ENCODE results near the gene GATAD1. TPM values are rescaled to one million over a fixed set of nuclear protein-coding genes. Genes with fewer than 3 reads are reported as not detected.
A peak's percentile ranks its signal among the peaks of the same experiment; 100 is the strongest.

Gene GATAD1
- total and polyA plus RNA-seq, 2 of the 13 experiments (the other 11 are each of a cell fraction or from before 2014, with no cell fraction given) = 20.6 to 42.1 TPM

DNA sequence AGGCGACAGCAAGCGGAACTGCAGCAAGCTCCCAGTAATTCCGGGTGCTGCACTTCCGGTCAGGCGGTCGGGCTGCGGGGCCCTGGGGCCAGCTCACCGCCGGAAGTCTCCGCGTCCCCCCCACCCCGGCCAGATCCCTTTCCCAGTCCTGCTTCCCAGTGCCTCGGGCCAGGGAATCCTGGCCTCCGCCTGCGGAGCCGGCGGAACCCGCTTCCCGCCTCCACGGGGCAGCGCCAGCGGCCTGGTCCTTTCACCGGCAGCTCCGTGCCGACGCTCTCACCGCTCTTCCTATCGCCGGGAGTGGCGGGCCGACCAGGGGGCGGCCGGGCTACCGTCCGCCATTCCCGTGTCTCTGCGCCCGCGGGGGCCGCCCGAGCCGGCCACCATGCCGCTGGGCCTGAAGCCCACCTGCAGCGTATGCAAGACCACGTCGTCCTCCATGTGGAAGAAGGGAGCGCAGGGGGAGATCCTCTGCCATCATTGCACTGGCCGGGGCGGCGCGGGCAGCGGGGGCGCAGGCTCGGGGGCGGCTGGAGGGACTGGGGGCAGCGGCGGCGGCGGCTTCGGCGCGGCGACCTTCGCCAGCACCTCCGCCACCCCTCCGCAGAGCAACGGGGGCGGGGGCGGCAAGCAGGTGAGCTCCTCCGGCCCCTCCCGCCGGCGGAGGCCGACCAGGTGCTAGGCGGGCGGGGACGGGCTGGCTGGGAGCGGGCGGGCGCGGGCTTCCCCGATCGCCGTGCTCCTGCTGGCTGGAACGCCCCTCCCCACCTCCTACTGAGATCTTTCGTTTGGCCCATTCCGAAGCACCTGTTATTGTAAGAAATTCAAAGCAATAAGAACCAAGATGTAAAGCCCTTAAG, at the start of gene GATAD1 (continued):
- peak; percentile 21; the same call in 1 of the 2 replicates for TF ChIP-seq ZNF800 (CRISPR knock-in tag; IDR thresholded peaks at IDR 0.05)
- TF ChIP-seq ATF2 (CRISPR knock-in tag; IDR thresholded peaks at IDR 0.05) = 0 out of 2 replicates have a peak, but pooled peaks have one; percentile 24
- no peak for TF ChIP-seq HMGA1 (CRISPR knock-in tag; conservative IDR thresholded peaks at IDR 0.05)
- TF ChIP-seq ZNF550 (CRISPR knock-in tag; IDR thresholded peaks at IDR 0.05; ENCODE audit: borderline replicate concordance) = no peak
- no peak for TF ChIP-seq SUZ12 (IDR thresholded peaks at IDR 0.05; ENCODE audit: low read depth, low read length)
- TF ChIP-seq PRMT3 (CRISPR knock-in tag; IDR thresholded peaks at IDR 0.05; ENCODE audit: borderline replicate concordance, low read depth) = peak; percentile 53; the same call in 1 of the 2 replicates
- peak; percentile 84 for TF ChIP-seq ZFP90 (CRISPR knock-in tag; IDR thresholded peaks at IDR 0.05; ENCODE audit: borderline replicate concordance)
- TF ChIP-seq RAD21 (CRISPR knock-in tag; IDR thresholded peaks at IDR 0.05) = peak; percentile 92
- peak; percentile 80 for TF ChIP-seq THAP11 (CRISPR knock-in tag; IDR thresholded peaks at IDR 0.05)
- TF ChIP-seq CBX5 (CRISPR knock-in tag; IDR thresholded peaks at IDR 0.05; ENCODE audit: borderline replicate concordance) = no peak; the same call in 1 of the 2 replicates
- no peak for TF ChIP-seq ZFAT (CRISPR knock-in tag; conservative IDR thresholded peaks at IDR 0.05)
- TF ChIP-seq, protein P1, sequence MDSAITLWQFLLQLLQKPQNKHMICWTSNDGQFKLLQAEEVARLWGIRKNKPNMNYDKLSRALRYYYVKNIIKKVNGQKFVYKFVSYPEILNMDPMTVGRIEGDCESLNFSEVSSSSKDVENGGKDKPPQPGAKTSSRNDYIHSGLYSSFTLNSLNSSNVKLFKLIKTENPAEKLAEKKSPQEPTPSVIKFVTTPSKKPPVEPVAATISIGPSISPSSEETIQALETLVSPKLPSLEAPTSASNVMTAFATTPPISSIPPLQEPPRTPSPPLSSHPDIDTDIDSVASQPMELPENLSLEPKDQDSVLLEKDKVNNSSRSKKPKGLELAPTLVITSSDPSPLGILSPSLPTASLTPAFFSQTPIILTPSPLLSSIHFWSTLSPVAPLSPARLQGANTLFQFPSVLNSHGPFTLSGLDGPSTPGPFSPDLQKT (CRISPR knock-in tag; IDR thresholded peaks at IDR 0.05; ENCODE audit: borderline replicate concordance) = no peak
- no peak for TF ChIP-seq RERE (CRISPR knock-in tag; IDR thresholded peaks at IDR 0.05; ENCODE audit: low read depth)
- peak; percentile 42; the same call in 1 of the 2 replicates for TF ChIP-seq KDM5A (IDR thresholded peaks at IDR 0.05; ENCODE audit: borderline replicate concordance, low read length)
- TF ChIP-seq MAZ (IDR thresholded peaks at IDR 0.05; ENCODE audit: borderline replicate concordance, low read depth, low read length) = peak; percentile 89
- TF ChIP-seq MAZ (CRISPR knock-in tag; IDR thresholded peaks at IDR 0.05; ENCODE audit: low read depth) = peak; percentile 86
- TF ChIP-seq MBD4 (IDR thresholded peaks at IDR 0.05; ENCODE audit: borderline replicate concordance, low read length) = no peak
